CD4-positive, alpha-beta T cell treated with Interleukin-6 for 4 hours (primary cell): ENCODE results near the gene FLT4.

Experiments used
- DNase-seq: peaks from one replicate; pipeline ENCODE4 v3.0.0-alpha.2; 2020; ENCODE audit warnings: mixed read lengths

FLT4 gene

DNA sequence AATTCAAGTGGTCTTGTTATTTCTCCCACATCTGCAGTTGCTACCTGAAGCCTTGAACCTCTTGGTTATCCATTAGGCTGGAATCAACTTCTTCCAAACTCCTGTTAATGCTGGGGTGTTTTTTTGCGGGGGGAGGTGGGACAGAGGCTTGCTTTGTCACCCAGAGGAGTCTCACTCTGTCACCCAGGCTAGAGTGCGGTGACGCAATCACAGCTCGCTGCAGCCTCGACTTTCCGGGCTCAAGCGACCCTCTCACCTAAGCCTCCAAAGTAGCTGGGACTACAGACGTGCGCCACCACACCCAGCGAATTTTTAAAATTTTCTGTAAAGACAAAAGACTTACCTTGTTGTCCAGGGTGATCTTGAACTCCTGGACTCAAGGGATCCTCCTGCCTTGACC lies 62.5 kb downstream of the FLT4 start:
- DNase-seq, result no peak

DNA sequence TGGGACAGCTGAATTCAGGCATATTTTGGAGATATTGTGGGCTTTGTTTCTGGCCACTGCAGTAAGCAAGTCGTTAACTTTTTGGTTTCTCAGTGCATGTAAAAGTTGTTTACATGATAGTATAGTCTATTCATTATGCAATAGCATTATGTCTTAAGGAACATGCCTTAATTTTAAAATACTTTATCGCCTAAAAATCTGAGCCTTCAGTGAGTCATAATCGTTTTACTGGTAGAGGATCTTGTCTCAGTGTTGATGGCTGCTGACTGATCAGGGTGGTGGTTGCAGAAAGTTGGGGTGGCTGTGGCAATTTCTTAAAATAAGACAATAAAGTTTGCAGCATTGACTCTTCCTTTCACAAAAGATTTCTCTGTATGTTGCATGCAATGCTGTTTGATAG lies 63.2 kb downstream of the FLT4 start:
- DNase-seq, result no peak

DNA sequence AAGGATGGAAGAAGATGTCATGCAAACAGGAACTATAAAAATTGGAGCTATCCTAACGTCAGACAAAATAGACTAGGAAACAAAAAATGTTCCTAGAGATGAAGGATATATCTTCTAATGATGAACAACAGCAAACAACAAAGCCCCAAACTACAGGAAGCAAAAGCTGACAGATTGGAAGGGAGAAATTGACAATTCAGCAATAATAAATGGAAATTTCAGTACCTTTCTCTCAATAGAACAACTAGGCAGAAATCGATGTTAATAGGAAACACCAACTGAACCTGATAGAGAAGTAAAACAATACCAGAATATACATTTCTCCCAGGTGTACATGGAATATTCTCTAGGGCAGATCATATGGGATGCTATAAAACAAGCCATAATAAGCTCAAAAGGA lies 65.7 kb downstream of the FLT4 start:
- DNase-seq, result no peak

DNA sequence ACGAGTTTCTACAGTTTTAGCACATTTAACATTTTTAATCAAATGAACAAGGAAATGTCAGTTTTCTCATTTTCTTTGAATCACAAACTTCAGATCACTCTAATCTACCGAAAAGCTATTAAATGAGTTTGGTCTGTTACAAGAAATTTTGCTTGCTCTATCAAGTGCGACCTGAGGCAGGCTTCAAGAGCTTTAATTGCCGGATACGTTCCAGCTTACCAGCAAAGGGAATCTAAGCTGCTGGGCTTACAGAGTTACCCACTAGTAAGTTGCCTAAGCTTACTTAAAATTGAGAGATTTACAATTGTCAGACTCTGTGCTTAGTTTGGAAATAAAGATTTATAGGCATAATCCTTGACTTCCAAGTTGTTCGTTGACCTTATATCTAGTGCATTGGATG lies 68.7 kb downstream of the FLT4 start:
- DNase-seq, result no peak

DNA sequence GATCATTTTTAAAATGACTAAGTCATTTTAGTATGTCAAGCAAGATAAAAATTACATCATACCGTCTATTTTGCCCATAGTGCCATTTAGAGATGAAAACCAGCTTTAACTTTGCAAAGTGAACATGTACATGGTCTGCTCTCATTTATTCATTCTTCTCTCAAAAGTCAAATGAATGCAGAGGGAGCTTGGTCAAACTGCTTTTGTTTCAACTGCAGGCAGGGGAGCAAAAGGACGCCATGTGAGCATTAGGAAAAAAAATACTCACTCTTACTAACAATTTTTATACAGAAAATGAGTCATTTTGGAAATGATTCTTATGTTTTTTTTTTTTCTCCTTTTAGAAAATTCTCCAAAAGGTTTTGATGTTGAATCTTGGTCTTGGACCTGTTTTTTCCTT lies 73.8 kb downstream of the FLT4 start:
- no peak for DNase-seq

DNA sequence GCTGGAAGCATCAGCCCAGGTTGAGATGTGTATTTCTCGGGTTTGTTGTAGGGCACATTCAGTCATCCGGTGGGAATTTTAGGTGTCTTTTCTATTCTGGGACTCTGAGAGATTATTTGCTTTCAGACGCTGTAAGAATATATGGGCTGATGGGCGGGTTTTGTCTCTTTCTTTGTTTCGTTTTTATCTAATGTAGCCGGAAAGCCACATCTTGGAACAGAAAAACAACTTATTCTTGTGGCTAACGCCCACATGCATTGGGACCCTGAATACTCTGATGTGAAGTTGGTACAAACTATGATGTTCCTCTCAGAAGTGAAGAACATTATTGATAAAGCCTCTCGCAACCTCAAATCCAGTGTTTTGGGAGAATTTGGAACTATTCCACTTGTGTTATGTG lies 80.5 kb downstream of the FLT4 start:
- no peak for DNase-seq

DNA sequence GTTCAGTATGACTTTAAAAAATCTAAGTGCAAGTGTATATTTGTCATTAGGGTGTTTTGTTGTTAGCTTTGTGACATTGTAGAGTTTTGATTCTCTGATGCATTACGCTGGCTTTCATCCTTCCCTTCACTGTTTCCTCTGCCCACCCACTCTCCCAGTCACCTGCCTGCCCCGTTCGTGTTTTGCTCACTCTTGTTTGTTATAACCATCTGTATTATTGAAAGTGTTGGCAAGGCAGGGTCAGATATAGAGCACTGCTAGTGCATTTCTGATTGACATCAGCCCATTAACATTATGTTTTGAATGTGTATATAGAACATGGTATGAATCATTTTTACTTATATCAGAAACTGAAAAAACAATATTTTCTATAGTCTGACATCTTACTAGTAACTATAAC lies 85.4 kb downstream of the FLT4 start:
- no peak for DNase-seq

DNA sequence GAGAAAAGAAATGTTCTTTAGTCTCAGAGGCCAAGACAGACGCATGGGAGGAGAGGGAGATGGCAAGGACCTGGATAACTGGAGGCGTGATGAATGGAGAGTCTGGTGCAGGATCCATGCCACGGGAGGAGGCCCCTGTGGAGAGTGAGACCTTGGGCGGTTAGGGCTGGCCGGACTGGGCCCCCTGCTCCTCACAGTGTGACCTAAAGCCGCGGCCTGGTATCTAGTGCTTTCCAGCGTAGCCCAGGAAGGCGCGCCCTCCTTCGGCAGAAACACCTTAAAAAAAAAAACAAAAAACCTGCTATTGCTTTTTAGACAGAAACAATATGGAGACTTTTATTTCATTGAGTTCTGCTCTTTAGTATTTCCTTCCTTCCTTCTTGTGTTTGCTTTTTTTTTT lies 91.2 kb downstream of the FLT4 start:
- DNase-seq, result no peak

DNA sequence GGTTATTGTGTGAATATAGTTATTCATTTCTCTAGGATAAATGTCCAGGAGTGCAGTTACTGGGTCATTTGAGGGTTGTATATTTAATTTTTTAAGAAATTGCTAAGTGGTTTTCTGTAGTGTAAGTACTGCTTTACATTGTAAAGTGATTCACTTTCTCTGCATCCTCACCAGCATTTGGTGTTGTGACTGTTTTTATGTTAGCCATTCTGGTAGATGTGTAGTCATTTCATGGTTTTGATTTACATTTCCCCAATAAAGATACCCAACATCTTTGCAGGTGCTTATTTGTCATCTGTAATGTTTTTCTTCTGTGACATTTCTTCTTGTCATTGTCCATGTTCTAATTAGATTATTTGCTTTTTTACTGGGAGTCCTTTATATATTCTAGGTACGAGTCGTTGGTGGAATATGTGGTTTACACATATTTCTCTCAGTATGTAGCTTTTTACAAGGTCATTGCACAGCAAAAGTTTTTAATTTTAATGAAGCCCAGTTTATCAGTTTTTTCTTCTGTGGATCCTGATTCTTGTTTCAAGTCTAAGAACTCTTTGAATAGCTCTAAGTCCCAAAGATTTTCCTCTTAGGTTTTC lies 92.1 kb downstream of the FLT4 start:
- no peak for DNase-seq

DNA sequence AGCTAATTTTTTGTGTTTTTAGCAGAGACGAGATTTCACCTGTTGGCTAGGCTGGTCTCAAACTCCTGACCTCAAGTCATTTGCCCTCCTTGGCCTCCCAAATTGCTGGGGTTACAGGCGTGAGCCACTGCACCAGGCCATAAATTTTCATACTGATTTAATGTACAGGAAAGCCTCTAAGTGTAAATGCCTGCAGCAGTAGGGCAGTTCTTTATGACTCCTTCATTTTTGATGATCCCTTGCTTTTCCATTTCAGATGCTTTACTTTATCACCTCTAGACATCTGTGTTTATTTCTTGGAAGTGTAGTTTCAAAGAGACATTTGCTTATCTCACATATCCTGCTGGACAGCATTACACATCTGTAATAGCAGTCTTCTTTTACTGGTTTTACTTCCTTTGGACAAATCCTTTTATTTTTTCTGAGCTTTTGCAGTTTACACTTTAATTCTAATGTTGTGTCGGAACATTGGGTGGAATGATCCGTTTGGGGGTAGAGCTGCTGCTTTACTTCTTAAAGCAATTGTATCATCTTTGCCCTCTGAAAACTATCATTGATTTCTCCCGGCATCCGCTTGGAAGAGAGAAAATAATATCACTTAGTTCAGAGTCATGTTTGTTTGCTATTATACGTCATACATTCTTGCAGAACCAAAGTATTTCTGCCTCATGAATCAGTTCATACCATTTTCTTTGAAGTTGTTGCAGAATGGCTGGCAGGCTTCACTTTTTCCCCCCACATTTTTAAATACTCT lies 94.1 kb downstream of the FLT4 start:
- DNase-seq, result no peak

DNA sequence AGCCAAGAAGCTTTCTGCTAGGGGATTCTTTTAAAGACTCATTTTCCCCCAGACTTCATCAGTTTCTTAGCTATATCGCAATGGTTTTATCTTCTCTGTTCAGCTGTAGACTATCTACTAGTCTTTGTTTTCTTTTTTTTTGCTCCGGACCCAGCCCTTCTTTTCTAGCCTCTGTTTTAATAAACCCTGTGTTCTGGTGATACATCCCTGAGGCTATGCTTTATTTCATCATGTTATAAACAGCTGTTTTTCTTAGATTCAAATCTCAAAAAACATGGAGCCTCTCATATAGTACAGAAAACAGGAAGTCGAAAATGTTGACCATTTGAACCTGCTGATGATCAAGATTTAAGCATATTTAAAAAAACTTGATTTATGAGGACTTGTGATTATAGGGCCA lies 95.9 kb downstream of the FLT4 start:
- no peak for DNase-seq
